LNCAP (cell line): ENCODE data around the gene CLEC18C.

Experiments used
- TF ChIP-seq, protein P1 (sequence below): fragments of 450-650 bp; IDR thresholded peaks from 2 replicates; pipeline ENCODE4 v1.5.1; 2017; ENCODE audit warnings: mild to moderate bottlenecking

CLEC18C gene

DNA sequence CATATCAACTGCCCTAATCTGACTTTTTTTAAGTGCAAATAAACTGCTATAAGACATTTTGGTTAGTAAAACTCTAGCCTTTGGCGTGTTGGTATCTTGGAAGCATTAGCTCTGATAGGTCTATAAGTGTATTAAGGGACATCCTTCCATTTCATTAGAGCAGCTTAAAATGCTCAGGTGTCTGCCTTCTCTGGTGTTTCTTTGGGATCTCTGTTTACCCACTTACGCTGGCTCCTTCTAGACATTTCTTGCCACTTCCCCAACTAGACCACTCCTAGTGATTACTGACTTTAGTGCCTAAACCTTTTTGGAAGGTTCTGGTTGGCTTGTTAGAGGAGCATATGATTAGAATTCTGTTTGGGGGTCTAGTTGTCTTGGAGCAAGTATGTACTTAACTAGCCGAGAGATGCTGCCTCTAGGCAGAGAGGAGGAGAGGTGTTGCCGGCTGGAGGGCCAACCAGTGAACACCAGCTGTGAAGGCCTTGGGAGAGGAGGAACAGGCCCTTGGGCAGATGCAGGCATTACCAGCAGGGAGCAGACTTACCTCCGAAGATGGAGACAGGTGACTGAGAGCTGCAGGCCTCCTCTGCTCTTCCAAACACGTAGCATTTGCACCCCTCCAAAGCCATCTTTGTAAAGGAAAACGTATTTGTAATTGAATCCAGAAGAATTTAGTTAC is 15.2 kb upstream of the CLEC18C start:
- TF ChIP-seq, protein P1, sequence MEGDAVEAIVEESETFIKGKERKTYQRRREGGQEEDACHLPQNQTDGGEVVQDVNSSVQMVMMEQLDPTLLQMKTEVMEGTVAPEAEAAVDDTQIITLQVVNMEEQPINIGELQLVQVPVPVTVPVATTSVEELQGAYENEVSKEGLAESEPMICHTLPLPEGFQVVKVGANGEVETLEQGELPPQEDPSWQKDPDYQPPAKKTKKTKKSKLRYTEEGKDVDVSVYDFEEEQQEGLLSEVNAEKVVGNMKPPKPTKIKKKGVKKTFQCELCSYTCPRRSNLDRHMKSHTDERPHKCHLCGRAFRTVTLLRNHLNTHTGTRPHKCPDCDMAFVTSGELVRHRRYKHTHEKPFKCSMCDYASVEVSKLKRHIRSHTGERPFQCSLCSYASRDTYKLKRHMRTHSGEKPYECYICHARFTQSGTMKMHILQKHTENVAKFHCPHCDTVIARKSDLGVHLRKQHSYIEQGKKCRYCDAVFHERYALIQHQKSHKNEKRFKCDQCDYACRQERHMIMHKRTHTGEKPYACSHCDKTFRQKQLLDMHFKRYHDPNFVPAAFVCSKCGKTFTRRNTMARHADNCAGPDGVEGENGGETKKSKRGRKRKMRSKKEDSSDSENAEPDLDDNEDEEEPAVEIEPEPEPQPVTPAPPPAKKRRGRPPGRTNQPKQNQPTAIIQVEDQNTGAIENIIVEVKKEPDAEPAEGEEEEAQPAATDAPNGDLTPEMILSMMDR = no peak

GRCh38 chr16:70159355-70160348 is 13.9 kb upstream of the CLEC18C start:
- TF ChIP-seq, protein P1 = no peak

DNA sequence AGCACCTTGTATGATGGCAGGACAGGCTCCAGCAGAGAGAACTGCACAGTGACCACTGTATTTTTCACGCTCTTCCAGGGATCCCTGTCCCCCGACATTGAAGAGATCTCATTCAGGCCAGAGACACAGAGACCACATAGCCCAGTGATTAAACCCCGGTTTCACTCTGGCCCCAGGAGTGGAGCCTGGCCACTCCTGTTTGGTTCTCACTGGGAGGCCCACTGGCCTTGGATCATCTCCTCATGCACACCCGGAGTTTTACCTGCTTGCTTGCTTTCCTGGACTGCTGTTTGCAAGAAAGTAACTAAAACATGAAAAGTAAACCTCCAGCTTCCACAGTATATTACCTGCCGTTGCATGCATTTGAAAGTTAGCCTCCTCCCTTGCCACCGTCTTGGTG is 13.2 kb upstream of the CLEC18C start:
- TF ChIP-seq, protein P1 = no peak

DNA sequence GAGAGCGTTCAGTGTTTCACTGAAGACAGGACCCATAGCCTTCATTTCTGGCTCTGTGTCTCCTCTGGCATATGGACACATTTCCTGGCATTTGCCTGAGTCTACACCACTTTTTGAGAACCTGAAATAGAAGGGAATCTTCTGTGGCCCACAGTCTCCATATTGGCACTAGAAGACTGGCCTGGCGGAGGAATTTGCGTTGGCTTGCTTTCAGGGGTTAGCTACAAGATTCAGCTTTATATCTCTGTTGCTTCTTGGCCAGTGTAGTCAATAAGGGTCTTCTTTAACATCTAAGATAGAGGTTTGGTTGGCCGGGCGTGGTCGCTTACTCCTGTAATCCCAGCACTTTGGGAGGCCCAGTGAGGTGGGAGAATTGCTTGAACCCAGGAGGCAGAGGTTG is 12.8 kb upstream of the CLEC18C start:
- TF ChIP-seq, protein P1 = no peak

DNA sequence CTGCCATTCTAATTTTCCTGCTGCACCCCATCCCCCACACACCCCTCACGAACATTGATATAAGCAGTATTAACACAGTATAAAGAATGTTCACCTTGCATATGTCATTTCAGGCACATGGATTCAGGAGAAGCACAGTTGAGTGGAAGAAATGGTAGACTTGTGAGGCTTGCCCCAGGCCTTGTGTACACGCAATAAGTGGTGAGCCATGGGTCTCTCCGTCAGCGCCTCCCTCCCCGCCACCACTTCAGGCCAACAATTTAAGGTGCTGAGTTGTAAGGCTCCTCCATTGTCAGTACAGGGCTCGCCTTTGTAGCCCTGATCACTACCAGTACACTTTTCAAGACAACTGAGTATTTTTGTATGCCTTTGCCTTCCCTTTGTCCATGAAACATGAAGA is 12.2 kb upstream of the CLEC18C start:
- TF ChIP-seq, protein P1 = no peak

GRCh38 chr16:70162041-70162451 is 11.5 kb upstream of the CLEC18C start:
- TF ChIP-seq, protein P1 = no peak

DNA sequence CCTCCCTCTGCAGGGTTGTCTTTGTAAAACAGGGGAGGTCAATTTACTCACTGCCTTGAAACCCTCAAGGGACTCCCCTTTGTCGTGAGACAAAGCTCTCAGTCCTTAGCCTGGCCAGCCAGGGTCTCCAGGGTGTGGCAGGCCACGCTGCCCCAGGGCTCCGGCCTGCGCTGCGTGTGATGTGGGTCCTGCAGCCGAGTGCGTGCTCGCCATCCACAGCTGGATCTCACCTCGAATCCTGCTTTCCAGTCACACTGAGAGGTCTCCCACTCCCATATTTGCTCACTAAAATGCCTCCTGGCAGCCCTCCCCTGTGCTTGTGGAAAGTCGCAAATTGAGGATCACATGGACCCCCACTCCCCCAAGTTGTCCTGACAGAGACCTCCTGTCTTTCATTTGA is 10.0 kb upstream of the CLEC18C start:
- TF ChIP-seq, protein P1 = no peak
